ENCODE data around the gene PNP.

GRCh38 chr14:20515846-20516245 is 46.6 kb downstream of the PNP start:
- TF ChIP-seq CTCF (IDR thresholded peaks at IDR 0.05) (no peak), POLR2A (IDR thresholded peaks at IDR 0.05) (no peak)
